KG1 (cell line): ENCODE results near the gene NAV3.

Source experiments
- DNase-seq: peaks from one replicate; lab custom pipeline; 2025; lab: John Stamatoyannopoulos, UW

Gene NAV3

GRCh38 chr12:77830583-77831351 is at the start of gene NAV3:
Gene NAV3, plus strand, starts transcription at chr12:77830894. Its CDS starts 568 bp downstream, at chr12:77831462.
- DNase-seq: no peak

- DNase-seq: no peak
These were observed 48.7 kb upstream of the NAV3 start for GRCh38 chr12:77782034-77782433.

GRCh38 chr12:77782766-77783165 is 47.9 kb upstream of the NAV3 start:
- DNase-seq: no peak

GRCh38 chr12:77785211-77785610 is 45.5 kb upstream of the NAV3 start:
- no peak for DNase-seq

- DNase-seq: no peak
These were observed 44.0 kb upstream of the NAV3 start for GRCh38 chr12:77786675-77787074.

GRCh38 chr12:77788231-77789168 is 42.2 kb upstream of the NAV3 start:
- DNase-seq: no peak

GRCh38 chr12:77795699-77796098 is 35.0 kb upstream of the NAV3 start:
- DNase-seq: no peak

- no peak for DNase-seq
These were observed 33.9 kb upstream of the NAV3 start for GRCh38 chr12:77796775-77797174.

- DNase-seq: no peak
These were observed 30.2 kb upstream of the NAV3 start for GRCh38 chr12:77800501-77800900.

- no peak for DNase-seq
These were observed 22.2 kb upstream of the NAV3 start for GRCh38 chr12:77808534-77808933.

- DNase-seq: no peak
These were observed 17.1 kb upstream of the NAV3 start for GRCh38 chr12:77813558-77813957.

GRCh38 chr12:77814386-77814785 is 16.3 kb upstream of the NAV3 start:
- DNase-seq: no peak

GRCh38 chr12:77816196-77816595 is 14.5 kb upstream of the NAV3 start:
- DNase-seq: no peak

- no peak for DNase-seq
These were observed 13.4 kb upstream of the NAV3 start for GRCh38 chr12:77817276-77817675.

- no peak for DNase-seq
These were observed 12.3 kb upstream of the NAV3 start for GRCh38 chr12:77818351-77818750.

- DNase-seq: no peak
These were observed 8.9 kb upstream of the NAV3 start for GRCh38 chr12:77821699-77822203.

- DNase-seq: no peak
These were observed 2.6 kb downstream of the NAV3 start for GRCh38 chr12:77833329-77833728.

- DNase-seq: no peak
These were observed 3.9 kb downstream of the NAV3 start for GRCh38 chr12:77834618-77835017.

GRCh38 chr12:77835969-77836368 is 5.3 kb downstream of the NAV3 start:
- DNase-seq: no peak

- DNase-seq: no peak
These were observed 7.2 kb downstream of the NAV3 start for GRCh38 chr12:77837876-77838291.

GRCh38 chr12:77841521-77841920 is 10.8 kb downstream of the NAV3 start:
- DNase-seq: no peak

GRCh38 chr12:77842430-77842829 is 11.7 kb downstream of the NAV3 start:
- no peak for DNase-seq

GRCh38 chr12:77845831-77846230 is 15.1 kb downstream of the NAV3 start:
- DNase-seq: no peak
